Measurements from ENCODE around the gene SLC22A12.

The SLC22A12 gene

DNA sequence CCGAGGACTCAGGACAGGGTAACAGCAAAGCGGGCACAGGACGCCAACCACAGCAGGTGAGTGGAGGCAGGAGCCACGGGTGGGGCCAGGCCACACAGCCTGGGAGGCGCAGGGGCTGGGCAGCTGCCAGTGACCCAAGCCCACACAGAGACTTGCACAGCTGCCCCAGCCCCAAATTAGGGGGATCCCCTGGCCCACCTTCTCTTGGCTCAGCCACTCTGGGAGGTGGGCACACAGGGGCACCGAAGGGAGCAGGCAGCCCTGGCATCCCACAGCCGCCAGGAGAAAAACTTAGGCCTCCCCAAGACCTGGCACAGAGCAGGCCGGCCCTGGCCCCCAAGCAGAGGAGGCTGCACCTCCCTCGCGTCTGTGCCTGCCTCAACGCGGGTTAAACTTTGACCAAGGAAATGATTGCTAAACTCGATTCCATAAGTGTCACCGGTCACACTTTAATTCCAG lies at the start of gene SLC22A12:
SLC22A12 (plus strand) TSS at position 458 of the 459 bp plus-strand sequence. CDS start 337 bp downstream, outside the sequence.
- TF ChIP-seq, protein P1, sequence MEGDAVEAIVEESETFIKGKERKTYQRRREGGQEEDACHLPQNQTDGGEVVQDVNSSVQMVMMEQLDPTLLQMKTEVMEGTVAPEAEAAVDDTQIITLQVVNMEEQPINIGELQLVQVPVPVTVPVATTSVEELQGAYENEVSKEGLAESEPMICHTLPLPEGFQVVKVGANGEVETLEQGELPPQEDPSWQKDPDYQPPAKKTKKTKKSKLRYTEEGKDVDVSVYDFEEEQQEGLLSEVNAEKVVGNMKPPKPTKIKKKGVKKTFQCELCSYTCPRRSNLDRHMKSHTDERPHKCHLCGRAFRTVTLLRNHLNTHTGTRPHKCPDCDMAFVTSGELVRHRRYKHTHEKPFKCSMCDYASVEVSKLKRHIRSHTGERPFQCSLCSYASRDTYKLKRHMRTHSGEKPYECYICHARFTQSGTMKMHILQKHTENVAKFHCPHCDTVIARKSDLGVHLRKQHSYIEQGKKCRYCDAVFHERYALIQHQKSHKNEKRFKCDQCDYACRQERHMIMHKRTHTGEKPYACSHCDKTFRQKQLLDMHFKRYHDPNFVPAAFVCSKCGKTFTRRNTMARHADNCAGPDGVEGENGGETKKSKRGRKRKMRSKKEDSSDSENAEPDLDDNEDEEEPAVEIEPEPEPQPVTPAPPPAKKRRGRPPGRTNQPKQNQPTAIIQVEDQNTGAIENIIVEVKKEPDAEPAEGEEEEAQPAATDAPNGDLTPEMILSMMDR (conservative IDR thresholded peaks at IDR 0.05; ENCODE audit: low read depth, low read length) = no peak
- H3K4me3 ChIP-seq (ENCODE audit: low read depth, low read length) = no peak within 1 kb of the TSS
- no peak for DNase-seq (ENCODE audit: low read depth)

DNA sequence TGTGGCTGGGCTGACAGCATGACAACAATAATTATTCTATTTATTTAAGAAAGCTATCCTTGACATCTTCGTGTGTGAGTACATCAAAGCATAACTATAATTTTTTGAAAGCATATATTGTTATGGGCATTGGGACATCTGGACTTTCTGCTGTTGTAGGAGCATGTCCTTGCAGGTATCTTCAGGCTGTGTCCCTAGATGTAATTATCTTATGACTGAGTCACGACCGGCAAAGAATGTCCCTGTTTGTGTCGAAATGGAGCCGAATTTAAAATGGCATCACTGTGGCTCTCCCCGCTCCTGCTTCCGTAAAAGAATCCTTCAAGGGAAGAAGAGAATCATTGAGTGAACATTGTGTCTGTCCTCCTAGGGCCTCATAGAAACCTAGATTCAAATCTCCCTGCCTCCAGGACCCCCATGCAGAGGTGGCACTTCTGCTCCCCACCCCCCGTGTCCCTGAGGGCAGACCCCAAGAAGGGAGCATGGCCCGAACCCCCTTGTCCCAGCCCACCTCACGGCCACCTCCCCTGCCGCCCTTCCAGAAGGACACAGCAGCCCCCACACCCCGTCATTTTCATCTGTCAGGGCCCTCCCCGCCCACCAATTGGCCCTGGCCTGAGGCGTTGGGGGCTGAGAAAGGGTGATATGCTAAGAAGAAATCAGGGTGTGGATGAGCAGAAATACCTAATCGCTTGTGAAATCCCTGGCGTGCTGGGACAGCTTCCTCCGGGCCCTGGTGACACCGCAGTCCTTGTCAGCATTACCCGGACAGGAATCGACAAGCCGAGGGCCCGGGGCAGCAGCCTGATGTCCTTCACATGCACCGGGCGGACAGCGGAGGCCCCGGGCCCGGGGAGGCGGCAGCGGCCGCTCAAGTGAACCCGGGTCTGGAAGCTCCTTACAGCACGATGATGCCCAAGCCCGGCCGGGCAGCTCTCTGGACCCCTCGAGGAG lies 48.6 kb upstream of the SLC22A12 start:
- H3K4me3 ChIP-seq (ENCODE audit: low read depth, low read length) = no peak overlapping the region
- TF ChIP-seq, protein P1 (conservative IDR thresholded peaks at IDR 0.05; ENCODE audit: low read depth, low read length) = no peak
- no peak for DNase-seq (ENCODE audit: low read depth)

DNA sequence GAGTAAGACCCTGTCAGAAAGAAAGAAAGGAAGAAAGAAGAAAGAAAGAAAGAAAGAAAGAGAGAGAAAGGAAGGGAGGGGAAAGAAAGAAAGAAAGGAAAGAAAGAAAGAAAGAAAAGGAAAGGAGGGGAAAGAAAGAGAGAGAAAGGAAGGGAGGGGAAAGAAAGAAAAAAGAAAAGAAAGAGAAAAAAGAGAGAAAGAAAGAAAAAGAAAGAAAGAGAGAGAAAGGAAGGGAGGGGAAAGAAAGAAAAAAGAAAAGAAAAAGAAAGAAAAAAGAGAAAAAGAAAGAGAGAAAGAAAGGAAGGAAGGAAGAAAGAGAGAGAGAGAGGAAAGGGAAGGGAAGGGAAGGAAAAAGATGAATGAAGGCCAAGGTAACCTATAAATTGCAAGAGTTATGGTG lies 47.2 kb upstream of the SLC22A12 start:
- H3K4me3 ChIP-seq (ENCODE audit: low read depth, low read length) = no peak overlapping the region
- DNase-seq (ENCODE audit: low read depth) = no peak
- TF ChIP-seq, protein P1 (conservative IDR thresholded peaks at IDR 0.05; ENCODE audit: low read depth, low read length) = no peak

DNA sequence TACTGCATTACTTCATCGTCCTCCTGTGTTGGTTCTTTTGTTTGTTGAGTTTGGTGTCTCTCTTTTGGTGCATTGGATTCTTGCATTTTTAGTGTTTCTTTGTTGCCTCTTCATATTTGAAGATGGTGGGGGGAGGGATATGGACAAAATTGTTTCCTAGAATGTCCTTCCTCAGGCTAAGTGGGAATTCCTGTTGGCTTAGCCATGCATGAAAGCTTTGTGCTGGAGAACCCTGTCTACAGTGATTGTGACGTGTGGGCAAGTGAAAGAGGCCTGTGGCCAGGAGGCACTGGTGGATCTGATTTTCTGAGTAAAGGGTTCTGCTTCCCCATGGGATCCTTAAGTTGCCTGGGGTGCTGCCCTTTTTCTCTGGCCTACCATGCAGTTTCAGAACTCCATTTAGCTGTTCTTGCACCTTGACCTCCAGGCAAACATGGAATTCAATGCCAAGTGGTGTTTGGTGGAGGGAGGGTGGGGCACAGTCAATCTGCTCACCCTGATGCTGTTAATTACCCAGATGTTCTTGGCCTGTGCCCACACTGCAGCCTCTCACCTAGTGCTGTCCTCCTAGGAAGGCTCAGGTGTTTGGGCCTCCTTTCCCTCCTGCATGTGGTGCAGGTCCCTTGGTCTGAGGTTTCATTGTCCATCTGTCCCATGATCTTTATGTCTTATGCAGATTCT lies 46.3 kb upstream of the SLC22A12 start:
- TF ChIP-seq, protein P1 (conservative IDR thresholded peaks at IDR 0.05; ENCODE audit: low read depth, low read length) = no peak
- DNase-seq (ENCODE audit: low read depth) = no peak
- H3K4me3 ChIP-seq (ENCODE audit: low read depth, low read length) = no peak overlapping the region

DNA sequence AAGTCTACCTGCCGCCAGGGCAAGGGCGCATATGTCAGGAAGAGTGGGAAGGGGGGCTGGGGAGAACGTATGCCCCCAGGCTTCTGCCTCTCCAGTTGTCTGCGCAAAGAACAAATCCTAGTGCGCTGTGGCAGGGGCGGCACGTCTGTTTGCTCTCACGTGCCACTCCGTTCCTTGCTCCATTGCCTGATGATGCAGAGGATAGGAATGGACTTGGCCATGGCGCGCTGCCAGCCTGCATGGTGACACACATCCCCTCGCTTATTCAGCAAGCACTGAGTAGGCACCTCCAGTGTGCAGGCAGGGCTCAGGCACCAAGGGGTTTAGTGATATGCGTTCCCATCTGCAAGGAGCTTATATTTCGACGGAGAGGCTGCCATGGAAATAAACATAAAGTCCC lies 45.4 kb upstream of the SLC22A12 start:
- peak; percentile 70 for DNase-seq (ENCODE audit: low read depth)

DNA sequence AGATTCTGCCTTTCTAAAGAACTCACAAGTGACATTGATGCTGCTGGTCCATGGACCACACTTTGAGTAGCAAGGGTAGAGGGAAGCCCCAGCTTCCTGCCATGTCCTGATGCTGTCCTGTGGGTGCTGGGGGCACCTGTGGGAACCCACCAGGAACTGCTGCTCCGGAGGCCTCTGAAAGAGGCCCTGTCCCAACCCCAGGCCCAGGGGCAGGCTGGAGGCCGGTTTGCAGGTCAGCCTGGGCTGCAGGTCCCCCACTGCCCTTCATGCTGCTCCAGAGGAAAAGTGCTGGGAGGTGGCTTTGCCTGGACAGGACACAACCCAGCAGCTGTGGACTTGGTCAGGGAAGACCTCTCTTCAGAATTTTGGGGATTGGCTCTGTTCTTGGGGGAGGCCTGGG lies 44.8 kb upstream of the SLC22A12 start:
- TF ChIP-seq, protein P1 (conservative IDR thresholded peaks at IDR 0.05; ENCODE audit: low read depth, low read length) = no peak
- H3K4me3 ChIP-seq (ENCODE audit: low read depth, low read length) = no peak overlapping the region
- no peak for DNase-seq (ENCODE audit: low read depth)

More for the DNA sequence above, 45.4 kb upstream of the SLC22A12 start:
- H3K4me3 ChIP-seq (ENCODE audit: low read depth, low read length) = no peak overlapping the region
- TF ChIP-seq, protein P1 (conservative IDR thresholded peaks at IDR 0.05; ENCODE audit: low read depth, low read length) = no peak
